Stimulated activated CD4-positive, alpha-beta T cell treated with anti-CD3 and anti-CD28 coated beads, TNF-alpha, amount 100 ng/mL, for 1 hour (primary cell): ENCODE measurements around the gene TGDS.
A peak's percentile ranks its signal among the peaks of the same experiment; 100 is the strongest.
"Not testable (repeated sequence)": the region's sequence is repeated elsewhere in the genome, so short reads cannot be mapped to it uniquely, and the experiment has no call there.

ENCODE experiments used
- DNase-seq, 3 donors: peaks; one replicate each; pipeline ENCODE4 v3.0.0-alpha.2; 2020; ENCODE audit warnings: low read depth in 3 of 3, low spot score in 1 of 3

TGDS gene

DNA sequence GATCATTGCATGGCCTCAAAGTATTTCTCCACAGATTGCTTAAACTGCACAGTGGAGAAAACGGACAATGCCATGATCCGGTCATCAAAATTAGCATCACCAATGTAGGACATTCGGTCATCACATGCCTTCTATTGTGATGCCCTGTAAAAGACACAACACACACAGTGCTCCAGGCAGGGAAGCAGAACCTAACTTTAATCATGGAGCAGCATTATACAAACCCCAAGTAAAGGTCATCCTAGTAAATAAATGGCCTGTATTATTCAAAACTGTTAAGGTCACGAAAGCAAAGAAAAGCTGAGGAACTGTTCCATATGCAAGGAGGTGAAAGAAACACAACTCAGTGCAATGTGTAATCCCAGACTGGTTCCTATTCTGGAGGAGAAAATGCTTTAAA lies 42.2 kb downstream of the TGDS start:
- DNase-seq = no peak

DNA sequence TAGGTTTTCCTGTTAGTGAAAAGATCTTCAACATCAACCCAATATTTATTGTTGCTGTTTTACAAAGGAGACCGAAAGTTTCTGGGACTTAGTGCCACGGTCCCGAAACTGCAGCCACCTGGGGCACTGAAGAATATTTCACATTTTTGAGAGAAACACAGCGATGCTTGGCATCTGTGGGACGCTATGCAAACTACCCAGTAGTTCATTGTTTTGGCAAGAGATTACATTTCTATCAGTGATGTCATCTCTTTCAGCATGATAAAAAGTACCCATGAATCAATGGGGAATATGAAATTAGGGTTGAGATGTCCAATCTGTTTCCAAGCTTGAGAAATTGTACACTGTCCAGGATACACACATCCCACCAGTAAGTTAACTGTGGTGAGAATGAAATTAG lies 43.9 kb downstream of the TGDS start:
- no peak for DNase-seq

DNA sequence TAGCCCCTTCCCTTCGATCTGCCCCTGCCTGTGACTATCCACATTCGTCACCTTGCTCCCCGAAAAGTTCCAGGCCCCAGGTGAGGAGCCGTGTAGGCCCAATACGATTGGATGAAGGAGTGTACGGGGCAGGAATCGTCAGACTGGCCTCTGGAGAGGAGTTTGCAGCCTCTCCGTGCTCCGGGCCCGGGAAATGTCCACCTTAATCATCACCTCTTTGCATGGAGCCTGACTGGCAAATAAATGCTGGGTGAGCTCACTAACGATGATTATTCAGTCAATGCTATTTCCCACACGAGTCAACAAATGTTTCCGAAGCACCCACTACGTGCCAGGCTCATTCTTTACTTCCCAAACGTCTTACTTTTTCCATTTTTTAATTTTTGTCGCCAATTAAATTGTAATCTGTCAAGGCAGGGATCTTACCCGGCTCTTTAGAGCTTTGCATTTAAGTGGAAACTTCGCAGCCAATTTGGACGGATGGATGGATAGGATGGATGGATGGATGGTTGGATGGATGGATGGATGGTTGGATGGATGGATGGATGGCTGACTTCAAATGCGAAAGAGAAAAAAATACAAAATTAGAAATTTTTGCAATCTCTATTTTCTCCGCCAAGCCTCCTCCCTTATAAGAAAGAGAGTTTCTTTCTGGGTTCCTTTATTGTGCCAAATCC lies 45.8 kb downstream of the TGDS start:
- DNase-seq = no peak

DNA sequence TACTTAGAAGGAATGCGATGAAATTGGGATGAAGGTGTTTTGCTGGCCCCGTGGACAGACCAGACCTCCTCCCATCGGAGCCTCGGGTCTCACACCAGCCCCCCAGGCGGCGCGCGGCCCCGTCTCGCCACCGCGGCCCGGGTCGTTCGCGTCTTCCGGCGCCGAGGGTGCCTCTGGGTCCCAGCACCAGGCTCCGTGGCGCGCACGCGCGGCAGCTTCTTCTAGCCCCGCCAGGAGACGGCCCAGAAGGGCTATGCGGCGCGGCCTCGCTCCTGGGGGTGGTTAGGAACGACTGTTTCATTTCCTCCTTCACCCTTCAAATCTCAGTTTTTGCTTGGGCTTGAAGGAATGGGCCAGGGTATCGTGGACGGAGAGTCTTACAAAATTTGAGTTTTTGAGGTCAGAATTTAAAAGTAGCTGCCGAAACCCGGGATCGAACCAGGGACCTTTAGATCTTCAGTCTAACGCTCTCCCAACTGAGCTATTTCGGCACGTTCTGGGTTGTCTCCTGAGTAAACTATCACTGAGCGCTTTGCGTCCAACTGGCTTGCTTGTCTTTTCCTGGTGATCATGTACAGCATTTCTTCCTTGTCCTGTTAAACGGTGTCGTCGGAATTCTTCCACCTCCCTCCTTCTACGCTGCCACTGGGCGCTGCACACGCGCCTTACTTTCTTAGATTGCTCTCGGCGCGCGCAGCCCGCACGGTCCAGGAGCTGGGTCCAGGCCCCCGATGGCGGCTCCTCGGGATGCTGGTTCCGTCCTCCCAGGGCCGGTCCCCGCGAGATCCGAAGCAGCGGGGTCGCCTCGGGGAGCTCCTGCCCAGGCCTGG lies 46.5 kb downstream of the TGDS start:
- DNase-seq = peak; percentile 78 to 87 (median 86)

DNA sequence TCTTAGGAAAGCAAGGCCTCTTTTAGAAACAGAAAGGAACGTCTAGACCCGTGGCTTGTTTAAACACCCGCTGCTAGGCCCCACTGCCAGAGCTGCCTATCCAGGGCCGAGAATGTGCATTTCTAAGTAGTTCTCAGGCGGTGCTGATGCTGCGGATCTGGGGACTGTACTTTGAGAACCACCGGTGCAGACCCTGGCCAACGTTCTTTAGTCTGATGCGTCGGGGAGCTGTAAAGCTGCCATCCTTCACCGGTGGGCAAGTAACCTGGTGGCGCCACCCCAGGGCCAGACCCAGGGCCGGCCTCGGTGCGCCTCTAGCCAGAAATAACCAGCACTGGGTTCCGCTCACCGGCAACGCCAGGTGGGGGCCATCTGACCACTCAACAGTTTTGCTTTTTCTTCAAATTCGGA lies 47.1 kb downstream of the TGDS start:
- no peak for DNase-seq

DNA sequence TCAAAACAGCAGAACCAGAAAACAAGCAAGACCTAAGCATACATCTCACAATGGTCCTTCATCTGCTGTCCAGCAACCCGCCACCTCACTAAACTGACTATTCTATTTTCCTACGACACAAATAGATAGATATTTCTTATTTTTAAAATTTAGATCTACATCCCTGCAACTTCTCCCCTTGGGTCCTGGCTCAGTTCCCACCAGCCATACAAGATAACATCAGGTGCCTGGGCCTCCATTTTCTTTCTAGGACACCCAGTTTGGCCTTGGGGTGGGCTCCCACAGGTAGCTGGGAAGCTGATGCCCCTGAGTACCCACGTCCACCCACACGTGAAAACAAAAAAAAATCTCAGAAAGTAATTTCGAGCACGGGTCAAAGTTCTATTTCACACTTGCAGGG lies 47.6 kb downstream of the TGDS start:
- DNase-seq = no peak

DNA sequence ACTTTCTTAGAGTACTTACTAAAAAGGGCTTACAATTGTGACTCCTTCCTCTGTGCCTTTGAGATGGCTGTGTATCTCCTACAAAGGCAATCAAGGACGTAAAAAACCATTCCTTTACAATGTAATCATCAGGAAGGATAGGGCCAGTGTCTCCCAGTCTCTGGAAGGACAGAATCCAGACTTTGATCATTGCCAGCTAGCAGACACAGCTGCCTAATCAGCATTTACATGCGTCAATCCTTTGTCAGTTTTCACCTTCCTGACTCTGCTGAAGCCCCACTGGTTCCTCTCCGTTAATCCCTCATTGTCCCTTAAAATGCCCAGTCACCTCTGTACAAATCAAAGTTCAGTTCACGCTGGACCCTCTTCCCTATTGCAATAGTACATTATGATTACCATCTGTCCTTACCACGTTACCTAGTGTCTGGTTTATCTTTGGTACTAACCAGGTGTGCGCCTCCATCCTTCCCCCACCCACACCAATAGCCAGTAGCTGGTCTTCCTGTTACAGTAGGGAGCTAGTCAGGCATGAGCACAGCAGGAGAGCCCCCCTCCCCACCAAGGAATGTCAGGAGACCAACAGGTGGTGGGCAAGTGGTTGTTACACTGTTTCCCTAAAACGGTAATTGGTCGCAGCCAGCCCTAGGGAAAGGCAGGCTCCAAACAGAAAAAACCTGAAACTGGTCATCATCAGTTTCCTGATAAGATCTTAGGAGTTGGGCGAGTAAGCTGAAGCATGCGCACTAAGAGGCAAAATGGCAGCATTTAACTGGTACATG lies 49.7 kb downstream of the TGDS start:
- no peak for DNase-seq

DNA sequence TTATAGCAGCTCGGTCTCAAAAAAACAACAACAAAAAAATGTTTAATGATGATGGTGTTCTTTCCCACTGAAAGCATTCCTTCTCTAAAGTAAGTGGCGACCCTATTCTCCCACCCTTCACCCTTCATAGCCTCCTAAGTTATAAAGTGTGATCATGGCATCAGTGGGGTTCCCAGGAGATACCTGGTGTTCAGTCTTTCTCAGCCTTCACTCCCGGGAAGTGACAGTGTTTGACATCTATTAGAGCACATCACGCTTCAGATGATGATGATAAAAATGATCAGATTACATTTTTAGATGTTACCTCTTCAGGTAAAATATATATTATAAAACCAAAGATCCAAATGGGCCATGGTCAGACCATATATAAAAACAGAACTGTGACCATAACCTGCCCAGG lies 51.0 kb downstream of the TGDS start:
- no peak for DNase-seq

DNA sequence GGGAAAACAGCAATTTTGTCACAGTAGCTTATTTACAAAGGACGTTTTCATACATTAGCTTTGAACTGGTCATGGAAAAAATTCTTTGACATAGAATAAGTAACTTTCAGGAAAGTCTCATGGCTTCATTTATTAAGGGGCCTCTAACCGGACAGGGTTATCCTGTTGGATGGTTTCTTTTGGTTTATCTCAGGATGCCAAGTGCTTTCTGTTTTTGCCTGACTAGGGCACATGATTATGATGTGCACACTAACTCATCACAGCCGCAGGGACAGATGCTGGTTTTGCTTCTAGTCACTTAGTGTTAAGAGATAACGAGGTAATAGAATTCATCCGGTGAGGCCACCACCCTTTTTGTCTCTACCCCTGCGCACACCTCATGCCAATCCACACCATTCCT lies 53.0 kb downstream of the TGDS start:
- DNase-seq = no peak

DNA sequence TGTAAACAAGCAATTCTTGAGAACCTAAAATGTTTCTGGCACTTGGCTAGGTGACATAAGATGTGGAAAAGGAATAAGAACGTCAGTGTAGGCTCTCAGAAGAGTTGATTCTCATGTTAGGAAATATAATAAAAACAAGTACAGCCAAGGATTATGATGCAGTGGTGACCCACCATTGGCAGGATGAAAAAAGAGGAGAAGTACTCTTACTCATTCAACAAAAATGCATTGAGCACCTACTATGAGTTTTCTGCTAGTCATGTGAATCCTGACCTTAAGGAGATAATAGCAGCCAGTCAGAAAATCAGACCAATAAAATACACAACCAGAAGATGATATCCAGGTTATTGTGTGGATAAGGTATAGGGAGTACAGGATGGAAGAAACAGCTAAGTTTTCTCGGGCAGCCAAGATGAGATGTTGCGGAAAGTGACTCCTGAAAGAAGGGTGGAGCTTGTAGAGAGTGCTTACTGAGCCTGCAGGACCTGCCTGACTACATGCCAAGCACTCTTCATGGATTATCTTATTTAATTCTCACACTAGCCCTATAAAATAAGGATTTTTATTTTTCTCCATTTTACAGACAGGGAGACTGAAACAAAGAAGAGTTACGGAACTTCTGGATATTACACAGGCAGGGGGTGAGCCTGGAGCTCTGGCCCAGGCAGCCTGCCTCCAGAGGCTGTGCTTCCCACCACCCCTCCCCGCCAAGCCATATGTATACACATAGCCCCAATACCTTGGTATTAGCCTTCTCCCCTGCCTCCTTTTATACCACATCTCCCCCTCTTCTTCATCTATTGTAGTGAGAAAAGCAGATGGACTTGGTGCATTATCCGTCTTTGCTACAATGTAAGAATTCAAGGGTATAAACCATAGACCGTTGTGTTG lies 58.0 kb downstream of the TGDS start:
- DNase-seq = no peak

DNA sequence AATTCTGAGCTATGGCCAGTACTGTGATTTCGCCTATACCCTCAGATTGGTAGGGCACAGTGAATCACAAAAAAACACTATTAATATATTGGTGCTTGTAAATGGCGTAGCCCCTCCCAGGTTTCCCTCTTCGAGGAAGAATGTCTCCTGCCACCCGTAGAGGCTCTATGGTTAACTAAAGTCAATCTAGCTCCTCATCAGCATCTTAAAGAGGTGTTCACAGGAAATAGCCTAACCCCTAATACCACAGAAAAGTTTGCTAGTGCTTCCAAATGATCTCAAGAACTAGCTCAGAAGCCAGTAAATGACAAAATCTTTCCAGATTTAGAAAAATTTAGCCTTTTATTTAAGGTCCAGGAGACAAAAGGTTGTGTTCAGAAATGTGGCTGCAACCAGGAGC lies 60.2 kb downstream of the TGDS start:
- DNase-seq = no peak

DNA sequence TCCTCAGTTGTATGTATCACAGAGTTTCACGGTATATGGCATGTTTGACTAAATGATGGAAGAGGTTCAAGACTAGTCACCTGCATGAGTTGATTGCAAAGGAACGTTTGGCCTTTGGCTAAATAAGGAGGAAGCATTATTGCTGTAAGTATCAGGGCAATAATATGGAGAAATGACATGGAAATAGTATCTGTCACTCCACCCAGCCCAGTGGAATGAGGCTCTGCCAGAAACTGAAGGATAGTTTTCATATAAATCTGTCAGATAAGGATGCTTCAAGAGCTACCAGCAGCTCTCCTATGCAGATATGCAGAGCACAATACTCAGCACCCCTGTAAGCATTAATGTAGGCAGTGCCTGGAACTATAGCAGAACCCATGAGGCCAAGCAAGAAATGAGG lies 60.7 kb downstream of the TGDS start:
- no peak for DNase-seq

DNA sequence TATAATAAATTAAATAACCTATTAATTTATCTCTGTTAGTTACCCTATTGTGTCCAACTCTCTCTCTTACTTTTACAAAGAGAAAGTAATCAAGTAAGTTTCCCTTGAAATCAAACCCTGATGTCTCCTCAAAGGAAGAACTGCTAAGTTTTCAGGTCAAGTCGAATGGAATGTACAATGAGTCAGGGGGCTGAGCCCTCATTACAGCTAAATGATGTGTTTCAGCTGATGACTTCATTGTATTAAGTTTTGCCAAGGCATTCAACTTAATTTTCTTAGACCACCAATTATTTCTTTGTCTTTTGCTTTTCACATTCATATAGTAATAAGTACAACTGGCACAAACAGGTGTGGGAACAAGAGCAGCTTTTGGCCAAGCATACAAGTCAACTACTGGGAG lies 61.8 kb downstream of the TGDS start:
- DNase-seq = no peak

DNA sequence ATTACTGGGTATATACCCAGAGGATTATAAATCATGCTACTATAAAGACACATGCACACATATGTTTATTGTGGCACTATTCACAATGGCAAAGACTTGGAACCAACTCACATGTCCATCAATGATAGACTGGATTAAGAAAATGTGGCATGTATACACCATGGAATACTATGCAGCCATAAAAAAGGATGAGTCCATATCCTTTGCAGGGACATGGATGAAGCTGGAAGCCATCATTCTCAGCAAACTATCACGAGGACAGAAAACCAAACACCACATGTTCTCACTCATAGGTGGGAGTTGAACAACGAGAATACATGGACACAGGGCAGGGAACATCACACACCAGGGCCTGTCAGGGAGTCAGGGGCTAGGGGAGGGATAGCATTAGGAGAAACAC lies 63.7 kb downstream of the TGDS start:
- not testable (repeated sequence) for DNase-seq

DNA sequence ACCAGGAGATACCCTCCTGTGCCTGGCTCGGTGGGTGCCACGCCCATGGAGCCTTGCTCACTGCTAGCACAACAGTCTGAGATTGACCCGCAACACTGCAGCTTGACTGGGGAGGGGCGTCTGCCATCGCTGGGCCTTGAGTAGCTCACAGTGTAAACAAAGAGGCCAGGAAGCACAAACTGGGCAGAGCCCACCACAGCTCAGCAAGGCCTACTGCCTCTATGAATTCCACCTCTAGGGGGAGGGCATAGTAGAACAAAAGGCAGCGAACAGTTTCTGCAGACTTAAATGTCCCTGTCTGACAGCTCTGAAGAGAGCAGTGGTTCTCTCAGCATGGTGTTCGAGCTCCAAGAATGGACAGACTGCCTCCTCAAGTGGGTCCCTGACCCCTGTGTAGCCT lies 69.0 kb downstream of the TGDS start:
- not testable (repeated sequence) for DNase-seq

DNA sequence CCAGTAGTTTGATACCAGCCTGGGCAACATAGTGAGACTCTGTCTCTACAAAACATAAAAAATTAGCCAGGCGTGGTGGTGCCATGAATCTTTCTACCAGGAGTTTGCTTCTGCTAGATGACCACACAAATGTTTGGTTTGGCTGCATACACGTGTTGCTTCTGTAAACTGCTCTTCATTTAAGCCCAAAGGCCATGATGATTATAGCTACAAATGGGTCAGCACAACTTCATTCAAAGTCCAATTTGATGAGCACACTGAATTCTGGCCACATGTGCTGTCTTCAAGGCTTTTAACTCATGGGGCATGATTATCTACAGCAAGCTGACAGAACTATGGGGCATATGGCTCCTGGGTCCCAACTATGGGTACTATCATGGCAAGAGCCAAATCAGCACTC lies 70.2 kb downstream of the TGDS start:
- no peak for DNase-seq

DNA sequence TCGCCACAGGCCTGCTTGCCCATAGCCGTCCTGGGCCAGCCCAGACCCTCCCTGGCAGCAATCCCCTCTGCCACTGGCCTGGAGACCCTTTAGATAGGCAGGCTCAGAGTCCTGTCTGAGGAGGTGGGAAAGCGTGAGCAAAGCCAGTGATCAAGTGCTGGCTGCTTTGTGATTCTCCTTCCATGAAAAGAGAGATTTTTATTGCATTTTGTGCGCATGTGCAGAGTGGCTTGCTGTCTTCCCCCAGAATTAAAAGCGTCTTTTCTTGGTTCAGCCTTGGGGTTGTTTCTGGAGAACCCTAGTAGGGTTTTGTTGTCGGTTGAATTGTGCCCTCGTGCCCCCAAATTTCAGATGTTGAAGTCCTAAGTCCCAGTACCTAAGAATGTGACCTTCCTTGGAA lies 71.5 kb downstream of the TGDS start:
- DNase-seq = no peak
